Measurements from ENCODE around the gene SYNGR3. TPM values are rescaled to one million over a fixed set of nuclear protein-coding genes. Genes with fewer than 3 reads are reported as not detected.

The SYNGR3 gene
- total RNA-seq, 2 donors from 2014 or later = 0.49 to 1.5 TPM

DNA sequence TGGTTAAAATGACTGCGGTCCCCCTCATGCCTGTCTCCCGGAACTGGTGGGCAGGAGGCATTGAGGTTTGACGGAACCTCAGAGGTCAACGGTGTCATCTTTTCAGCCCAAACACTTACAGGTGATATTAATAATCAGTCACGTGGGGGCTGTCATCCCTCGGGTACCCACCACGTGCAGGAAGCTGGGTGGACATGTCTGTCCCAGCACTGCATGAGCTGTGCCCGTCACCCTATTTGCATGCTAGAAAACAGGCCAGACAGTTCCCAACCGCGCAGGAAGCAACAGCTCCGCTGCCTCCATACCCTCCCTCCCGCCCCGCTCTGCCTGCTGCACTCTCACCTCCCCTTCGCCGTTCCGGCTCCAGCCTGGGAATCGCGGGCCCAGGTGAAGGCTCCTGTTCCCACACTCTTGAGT lies 1.4 kb downstream of the SYNGR3 start:
- ATAC-seq (ENCODE audit: insufficient number of reproducible peaks, low FRiP score, low read depth) (no peak), DNase-seq (ENCODE audit: low spot score) (no peak)
- H3K9me3 ChIP-seq = no peaks in the 10 kb centered on the region
- TF ChIP-seq, protein P1, sequence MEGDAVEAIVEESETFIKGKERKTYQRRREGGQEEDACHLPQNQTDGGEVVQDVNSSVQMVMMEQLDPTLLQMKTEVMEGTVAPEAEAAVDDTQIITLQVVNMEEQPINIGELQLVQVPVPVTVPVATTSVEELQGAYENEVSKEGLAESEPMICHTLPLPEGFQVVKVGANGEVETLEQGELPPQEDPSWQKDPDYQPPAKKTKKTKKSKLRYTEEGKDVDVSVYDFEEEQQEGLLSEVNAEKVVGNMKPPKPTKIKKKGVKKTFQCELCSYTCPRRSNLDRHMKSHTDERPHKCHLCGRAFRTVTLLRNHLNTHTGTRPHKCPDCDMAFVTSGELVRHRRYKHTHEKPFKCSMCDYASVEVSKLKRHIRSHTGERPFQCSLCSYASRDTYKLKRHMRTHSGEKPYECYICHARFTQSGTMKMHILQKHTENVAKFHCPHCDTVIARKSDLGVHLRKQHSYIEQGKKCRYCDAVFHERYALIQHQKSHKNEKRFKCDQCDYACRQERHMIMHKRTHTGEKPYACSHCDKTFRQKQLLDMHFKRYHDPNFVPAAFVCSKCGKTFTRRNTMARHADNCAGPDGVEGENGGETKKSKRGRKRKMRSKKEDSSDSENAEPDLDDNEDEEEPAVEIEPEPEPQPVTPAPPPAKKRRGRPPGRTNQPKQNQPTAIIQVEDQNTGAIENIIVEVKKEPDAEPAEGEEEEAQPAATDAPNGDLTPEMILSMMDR (IDR thresholded peaks at IDR 0.05) = no peak
- peaks cover 7% of the 10 kb centered on the region for H3K27me3 ChIP-seq (replicated peaks; ENCODE audit: insufficient read depth)
- peaks cover 9 to 25% of the 10 kb centered on the region in 2 donors for H3K4me1 ChIP-seq (ENCODE audit: control insufficient read depth in 1 of 2, low read depth in 2 of 2)
- peaks cover 8% of the 10 kb centered on the region for H3K36me3 ChIP-seq
- H3K4me3 ChIP-seq = peak overlapping the region; percentile 65
- H3K27ac ChIP-seq = no peak overlapping the region

DNA sequence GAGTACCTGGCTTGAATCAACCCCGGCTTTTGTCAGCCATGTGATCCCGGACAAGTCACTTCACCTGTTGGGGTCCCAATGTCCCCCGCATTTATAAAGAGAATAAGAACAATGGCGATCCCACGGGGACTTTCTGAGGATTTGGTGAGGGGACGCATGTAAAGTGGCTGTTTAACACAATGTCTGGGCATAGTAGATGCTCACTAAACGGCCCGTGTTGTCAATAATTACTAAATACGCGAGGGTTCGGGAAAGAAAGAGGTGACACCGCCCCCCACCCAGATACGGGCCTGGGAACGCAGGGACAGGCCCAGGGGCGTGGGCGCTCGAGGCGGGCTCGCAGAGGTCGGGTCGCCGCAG lies 1.8 kb downstream of the SYNGR3 start:
- no peak for DNase-seq (ENCODE audit: low spot score)
- peaks cover 9 to 25% of the 10 kb centered on the region in 2 donors for H3K4me1 ChIP-seq (ENCODE audit: control insufficient read depth in 1 of 2, low read depth in 2 of 2)
- TF ChIP-seq, protein P1 (IDR thresholded peaks at IDR 0.05) = no peak
- ATAC-seq (ENCODE audit: insufficient number of reproducible peaks, low FRiP score, low read depth) = no peak
- H3K27ac ChIP-seq = no peak overlapping the region
- peaks cover 7% of the 10 kb centered on the region for H3K27me3 ChIP-seq (replicated peaks; ENCODE audit: insufficient read depth)
- H3K4me3 ChIP-seq = peak overlapping the region; percentile 65
- H3K36me3 ChIP-seq = peaks cover 4% of the 10 kb centered on the region
- H3K9me3 ChIP-seq = no peaks in the 10 kb centered on the region

DNA sequence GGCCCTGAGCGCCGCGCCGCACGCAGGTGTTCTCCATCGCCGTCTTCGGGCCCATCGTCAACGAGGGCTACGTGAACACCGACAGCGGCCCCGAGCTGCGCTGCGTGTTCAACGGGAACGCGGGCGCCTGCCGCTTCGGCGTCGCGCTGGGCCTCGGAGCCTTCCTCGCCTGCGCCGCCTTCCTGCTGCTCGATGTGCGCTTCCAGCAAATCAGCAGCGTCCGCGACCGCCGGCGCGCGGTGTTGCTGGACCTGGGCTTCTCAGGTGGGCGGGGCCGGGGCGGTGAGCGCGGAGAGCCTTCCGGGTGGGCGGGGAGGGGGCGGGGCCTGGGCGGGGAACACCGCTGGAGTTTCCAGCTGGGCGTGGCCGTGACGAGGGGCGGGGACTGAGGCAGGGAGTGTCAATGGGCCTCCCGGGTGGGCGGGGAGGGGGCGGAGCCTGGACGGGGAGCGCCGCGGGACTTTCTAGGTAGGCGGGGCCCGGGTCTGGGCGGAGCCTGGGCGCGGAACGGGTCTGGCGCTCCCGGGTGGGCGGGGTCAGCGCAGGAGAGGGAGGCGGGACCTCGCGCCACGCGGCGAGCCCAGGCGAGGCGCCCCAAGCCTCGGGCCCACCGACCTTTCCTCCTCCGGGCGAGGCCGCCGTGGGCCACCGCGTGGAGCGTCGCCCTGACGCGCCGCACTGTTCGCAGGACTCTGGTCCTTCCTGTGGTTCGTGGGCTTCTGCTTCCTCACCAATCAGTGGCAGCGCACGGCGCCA lies 2.4 kb downstream of the SYNGR3 start:
- TF ChIP-seq, protein P1 (IDR thresholded peaks at IDR 0.05) = no peak
- H3K27me3 ChIP-seq (replicated peaks; ENCODE audit: insufficient read depth) = peaks cover 7% of the 10 kb centered on the region
- H3K27ac ChIP-seq = no peak overlapping the region
- DNase-seq (ENCODE audit: low spot score) (peak; percentile 67), ATAC-seq (ENCODE audit: insufficient number of reproducible peaks, low FRiP score, low read depth) (peak; percentile 39)
- peaks cover 6% of the 10 kb centered on the region for H3K36me3 ChIP-seq
- no peaks in the 10 kb centered on the region for H3K9me3 ChIP-seq
- peak overlapping the region; percentile 65 for H3K4me3 ChIP-seq
- peaks cover 9 to 25% of the 10 kb centered on the region in 2 donors for H3K4me1 ChIP-seq (ENCODE audit: control insufficient read depth in 1 of 2, low read depth in 2 of 2)

DNA sequence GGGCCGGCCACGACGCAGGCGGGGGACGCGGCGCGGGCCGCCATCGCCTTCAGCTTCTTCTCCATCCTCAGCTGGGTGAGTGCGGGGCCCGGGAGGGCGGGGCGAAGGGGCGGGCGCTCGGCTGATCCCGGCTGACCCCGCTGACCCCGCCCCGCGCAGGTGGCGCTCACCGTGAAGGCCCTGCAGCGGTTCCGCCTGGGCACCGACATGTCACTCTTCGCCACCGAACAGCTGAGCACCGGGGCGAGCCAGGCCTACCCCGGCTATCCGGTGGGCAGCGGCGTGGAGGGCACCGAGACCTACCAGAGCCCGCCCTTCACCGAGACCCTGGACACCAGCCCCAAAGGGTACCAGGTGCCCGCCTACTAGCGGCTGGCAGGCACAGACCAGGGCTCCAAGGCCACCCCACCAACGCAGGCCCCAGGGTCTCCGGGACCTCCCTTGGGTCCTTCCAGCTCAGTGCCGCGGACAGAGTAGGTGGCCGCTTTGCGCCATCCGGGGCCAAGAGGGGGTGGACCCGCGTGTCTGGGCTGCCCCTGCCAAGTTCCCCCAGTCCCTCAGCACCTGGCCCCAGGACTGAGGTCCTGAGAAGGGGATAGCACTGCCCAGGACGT lies 3.0 kb downstream of the SYNGR3 start:
- no peak for ATAC-seq (ENCODE audit: insufficient number of reproducible peaks, low FRiP score, low read depth)
- Histone ChIP-seq H3K27ac (no peak overlapping the region), H3K27me3 (replicated peaks; ENCODE audit: insufficient read depth) (peaks cover 7% of the 10 kb centered on the region), H3K4me1 (ENCODE audit: control insufficient read depth in 1 of 2, low read depth in 2 of 2) (peaks cover 9 to 25% of the 10 kb centered on the region in 2 donors), H3K4me3 (peak overlapping the region; percentile 65), H3K9me3 (no peaks in the 10 kb centered on the region), H3K36me3 (peaks cover 10% of the 10 kb centered on the region)
- TF ChIP-seq, protein P1 (IDR thresholded peaks at IDR 0.05) = no peak
- DNase-seq (ENCODE audit: low spot score) = no peak

DNA sequence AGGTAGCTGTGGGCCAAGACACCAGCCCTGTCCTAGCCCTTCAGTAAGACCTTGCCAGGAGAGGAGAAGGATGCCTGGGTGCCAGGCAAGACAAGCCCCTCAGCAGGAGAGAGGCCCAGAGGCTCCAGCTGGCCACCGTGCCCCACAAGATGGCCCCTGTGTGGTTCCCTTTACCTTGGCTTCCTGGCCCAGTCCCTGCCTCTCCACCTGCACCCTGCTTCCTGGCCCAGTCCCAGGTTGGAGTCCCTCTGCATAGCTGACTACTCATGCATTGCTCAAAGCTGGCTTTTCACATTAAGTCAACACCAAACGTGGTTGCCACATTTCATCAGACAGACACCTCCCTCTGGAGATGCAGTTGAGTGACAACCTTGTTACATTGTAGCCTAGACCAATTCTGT lies 4.0 kb downstream of the SYNGR3 start:
- no peak for ATAC-seq (ENCODE audit: insufficient number of reproducible peaks, low FRiP score, low read depth)
- Histone ChIP-seq H3K9me3 (no peaks in the 10 kb centered on the region), H3K4me3 (no peak overlapping the region), H3K27ac (no peak overlapping the region), H3K27me3 (replicated peaks; ENCODE audit: insufficient read depth) (peaks cover 7% of the 10 kb centered on the region), H3K36me3 (peaks cover 18% of the 10 kb centered on the region), H3K4me1 (ENCODE audit: control insufficient read depth in 1 of 2, low read depth in 2 of 2) (peaks cover 9 to 25% of the 10 kb centered on the region in 2 donors)
- DNase-seq (ENCODE audit: low spot score) = no peak
- TF ChIP-seq, protein P1 (IDR thresholded peaks at IDR 0.05) = no peak
